ENCODE results near the gene NEDD4L.

The NEDD4L gene

GRCh38 chr18:58354051-58354450 is 310.0 kb downstream of the NEDD4L start:
- TF ChIP-seq, protein P1, sequence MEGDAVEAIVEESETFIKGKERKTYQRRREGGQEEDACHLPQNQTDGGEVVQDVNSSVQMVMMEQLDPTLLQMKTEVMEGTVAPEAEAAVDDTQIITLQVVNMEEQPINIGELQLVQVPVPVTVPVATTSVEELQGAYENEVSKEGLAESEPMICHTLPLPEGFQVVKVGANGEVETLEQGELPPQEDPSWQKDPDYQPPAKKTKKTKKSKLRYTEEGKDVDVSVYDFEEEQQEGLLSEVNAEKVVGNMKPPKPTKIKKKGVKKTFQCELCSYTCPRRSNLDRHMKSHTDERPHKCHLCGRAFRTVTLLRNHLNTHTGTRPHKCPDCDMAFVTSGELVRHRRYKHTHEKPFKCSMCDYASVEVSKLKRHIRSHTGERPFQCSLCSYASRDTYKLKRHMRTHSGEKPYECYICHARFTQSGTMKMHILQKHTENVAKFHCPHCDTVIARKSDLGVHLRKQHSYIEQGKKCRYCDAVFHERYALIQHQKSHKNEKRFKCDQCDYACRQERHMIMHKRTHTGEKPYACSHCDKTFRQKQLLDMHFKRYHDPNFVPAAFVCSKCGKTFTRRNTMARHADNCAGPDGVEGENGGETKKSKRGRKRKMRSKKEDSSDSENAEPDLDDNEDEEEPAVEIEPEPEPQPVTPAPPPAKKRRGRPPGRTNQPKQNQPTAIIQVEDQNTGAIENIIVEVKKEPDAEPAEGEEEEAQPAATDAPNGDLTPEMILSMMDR (conservative IDR thresholded peaks at IDR 0.05; ENCODE audit: low read depth), result no peak
- ChIA-PET POLR2A (ENCODE audit: low non-redundant PET) (no interaction called here), CTCF (no interaction called here)
- DNase-seq (ENCODE audit: low spot score), result no peak
- no peak overlapping the region for H3K27ac ChIP-seq

GRCh38 chr18:58354791-58355190 is 310.8 kb downstream of the NEDD4L start:
- DNase-seq (ENCODE audit: low spot score), result no peak
- no peak overlapping the region for H3K27ac ChIP-seq
- ChIA-PET CTCF (interaction anchor here (0.6 kb wide), 2 partner anchors 54 to 201 kb away, joined by 3 read pairs; no protein-coding TSS in a partner anchor), POLR2A (ENCODE audit: low non-redundant PET) (no interaction called here)
- TF ChIP-seq, protein P1 (conservative IDR thresholded peaks at IDR 0.05; ENCODE audit: low read depth), result no peak

DNA sequence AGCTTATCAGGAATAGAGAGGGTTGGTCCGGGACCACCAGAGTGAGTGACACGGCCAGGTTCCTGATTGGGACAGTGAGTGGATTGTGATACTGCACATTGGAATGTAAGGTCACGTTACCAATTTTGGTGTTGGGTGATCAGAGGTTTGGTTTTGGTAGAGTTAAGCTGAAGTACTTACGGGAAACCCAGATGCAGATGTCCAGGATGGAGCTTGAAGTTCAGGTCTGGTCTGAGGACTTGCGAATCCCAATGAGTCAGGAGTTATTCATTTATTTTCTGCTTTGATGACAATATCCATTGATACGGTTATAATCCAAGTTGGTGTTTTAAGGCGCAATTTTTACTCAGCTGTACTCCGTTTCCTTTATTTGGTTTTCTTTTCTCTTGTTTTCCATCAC is 311.2 kb downstream of the NEDD4L start:
- H3K27ac ChIP-seq, result no peak overlapping the region
- ChIA-PET POLR2A (ENCODE audit: low non-redundant PET) (no interaction called here), CTCF (interaction anchor here (0.6 kb wide), 1 partner anchor 55 kb away, joined by 3 read pairs; no protein-coding TSS in a partner anchor)
- DNase-seq (ENCODE audit: low spot score), result no peak
- TF ChIP-seq, protein P1 (conservative IDR thresholded peaks at IDR 0.05; ENCODE audit: low read depth), result no peak

- DNase-seq (ENCODE audit: low spot score), result peak; percentile 34
- CTCF ChIA-PET, result interaction anchor here (0.5 kb wide), 1 partner anchor 393 kb away, joined by 3 read pairs; no protein-coding TSS in a partner anchor
- POLR2A ChIA-PET (ENCODE audit: low non-redundant PET), result no interaction called here
- no peak overlapping the region for H3K27ac ChIP-seq
- TF ChIP-seq, protein P1 (conservative IDR thresholded peaks at IDR 0.05; ENCODE audit: low read depth), result no peak
These were observed 315.2 kb downstream of the NEDD4L start for GRCh38 chr18:58359218-58359617.

- H3K27ac ChIP-seq, result no peak overlapping the region
- TF ChIP-seq, protein P1 (conservative IDR thresholded peaks at IDR 0.05; ENCODE audit: low read depth), result no peak
- DNase-seq (ENCODE audit: low spot score), result no peak
- ChIA-PET POLR2A (ENCODE audit: low non-redundant PET) (no interaction called here), CTCF (no interaction called here)
These were observed 315.6 kb downstream of the NEDD4L start for GRCh38 chr18:58359620-58360019.

DNA sequence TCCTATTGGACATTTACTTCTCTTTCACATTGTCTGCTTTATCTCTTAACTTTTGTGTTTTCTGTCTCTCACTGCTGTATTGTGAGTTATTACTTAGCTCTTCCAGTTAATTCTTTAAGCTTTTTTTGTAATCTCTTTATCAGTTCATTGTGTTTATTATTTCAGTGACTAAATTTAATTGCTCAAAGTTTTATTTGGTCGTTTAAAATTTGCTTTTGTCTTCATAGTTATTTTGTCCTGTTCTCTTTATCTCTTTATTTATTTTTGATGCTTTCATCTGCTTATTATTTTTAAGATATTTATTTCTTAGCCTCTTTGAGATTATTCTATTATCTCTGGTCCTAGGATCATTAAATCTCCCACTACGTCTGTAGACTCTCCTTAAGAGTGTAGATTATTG is 316.3 kb downstream of the NEDD4L start:
- no peak for DNase-seq (ENCODE audit: low spot score)
- CTCF ChIA-PET, result no interaction called here
- TF ChIP-seq, protein P1 (conservative IDR thresholded peaks at IDR 0.05; ENCODE audit: low read depth), result no peak
- POLR2A ChIA-PET (ENCODE audit: low non-redundant PET), result interaction anchor here (0.6 kb wide), 1 partner anchor 792 kb away, joined by 3 read pairs; no protein-coding TSS in a partner anchor
- no peak overlapping the region for H3K27ac ChIP-seq

DNA sequence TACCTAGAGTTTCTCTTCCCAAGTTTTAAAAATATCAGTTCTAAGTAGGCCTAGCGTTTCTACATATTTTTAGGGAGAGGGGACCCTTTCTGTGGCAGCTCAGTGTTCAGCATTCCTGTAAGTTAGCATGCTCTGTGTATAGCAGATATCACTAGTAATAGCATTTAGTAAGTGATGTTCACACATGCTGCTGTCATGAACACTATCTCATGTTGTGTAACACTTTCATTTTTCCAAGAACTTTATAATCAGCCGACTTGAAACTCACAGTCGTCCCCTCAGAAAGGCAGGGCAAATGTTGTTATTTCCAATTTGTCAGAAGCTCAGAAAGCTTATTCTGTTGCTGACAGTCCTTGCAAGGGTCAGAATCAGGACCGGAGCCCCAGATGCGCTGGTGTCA is 317.2 kb downstream of the NEDD4L start:
- ChIA-PET CTCF (no interaction called here), POLR2A (ENCODE audit: low non-redundant PET) (no interaction called here)
- TF ChIP-seq, protein P1 (conservative IDR thresholded peaks at IDR 0.05; ENCODE audit: low read depth), result no peak
- no peak overlapping the region for H3K27ac ChIP-seq
- no peak for DNase-seq (ENCODE audit: low spot score)
